SK-N-MC (cell line): ENCODE results near the gene ANO2.

Experiments used
- EZH2 ChIP-seq: fragments of 200-600 bp; sonication (generic); IDR thresholded peaks from one replicate; pipeline ENCODE4 v1.6.1; 2017; ENCODE audit warnings: antibody characterized with exemption
- FOXP2 ChIP-seq: optimal IDR thresholded peaks from 2 replicates; pipeline ENCODE3; 2011; ENCODE audit warnings: mild to moderate bottlenecking, moderate library complexity; ENCODE audit not compliant: insufficient read depth; ENCODE audit errors: extremely low read length, control extremely low read depth
- POLR2AphosphoS5 ChIP-seq: IDR thresholded peaks from 2 replicates; pipeline ENCODE4 v1.6.1; 2012; ENCODE audit warnings: mild to moderate bottlenecking, low read depth, low read length, borderline replicate concordance

GRCh38 chr12:5899675-5900074 lies 45.4 kb downstream of the ANO2 start:
- TF ChIP-seq EZH2: no peak
- no peak for TF ChIP-seq POLR2AphosphoS5
- TF ChIP-seq FOXP2: no peak
